ENCODE results near the gene PTPRN2. TPM values are rescaled to one million over a fixed set of nuclear protein-coding genes. Genes with fewer than 3 reads are reported as not detected.

The PTPRN2 gene
- total RNA-seq, 2 experiments from 2014 or later, result 0.70 TPM; not detected in 1

DNA sequence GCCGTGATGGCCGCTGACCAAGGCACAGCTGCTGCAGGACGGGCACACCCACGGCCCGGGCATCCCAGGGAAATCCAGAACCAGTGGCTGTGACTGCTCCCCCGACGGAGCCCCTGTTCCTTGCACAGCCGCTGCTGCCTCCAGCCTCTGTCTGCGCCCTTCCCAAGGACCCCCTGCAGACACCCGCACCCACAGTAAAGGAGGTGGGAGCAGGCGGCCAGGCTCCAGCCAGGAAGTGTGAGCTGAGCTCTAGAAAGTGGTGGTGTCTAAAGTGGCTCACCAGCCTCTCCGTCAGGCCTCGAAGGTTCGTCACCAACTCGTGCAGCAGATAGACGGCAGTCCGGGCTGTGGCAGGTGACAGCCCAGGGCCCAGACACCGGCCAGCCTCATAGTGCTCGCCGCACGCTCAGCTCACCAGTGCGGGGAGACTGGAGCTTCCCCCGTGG is 944.1 kb downstream of the PTPRN2 start:
- no peak for DNase-seq (ENCODE audit: low spot score)
- Histone ChIP-seq H3K4me1 (ENCODE audit: insufficient read depth, low read length, poor library complexity, severe bottlenecking) (no peaks in the 10 kb centered on the region), H3K27ac (ENCODE audit: low read depth, low read length, poor library complexity, severe bottlenecking) (no peak overlapping the region), H3K9me3 (ENCODE audit: low read length) (no peaks in the 10 kb centered on the region), H3K36me3 (ENCODE audit: insufficient read depth, low read length) (no peaks in the 10 kb centered on the region), H3K4me3 (ENCODE audit: low read depth, low read length, poor library complexity, severe bottlenecking) (no peak overlapping the region), H3K4me2 (ENCODE audit: low read length) (no peak overlapping the region), H3K9me2 (ENCODE audit: insufficient read depth, low read length) (no peaks in the 10 kb centered on the region), H4K20me1 (ENCODE audit: insufficient read depth, low read length) (no peaks in the 10 kb centered on the region), H3K79me2 (ENCODE audit: insufficient read depth, low read depth, low read length) (no peaks in the 10 kb centered on the region), H2AFZ (ENCODE audit: low read length) (no peak overlapping the region)
- ChIA-PET CTCF (ENCODE audit: unreplicated experiment) (interaction anchor here (0.6 kb wide), 1 partner anchor 58 kb away, joined by 3 read pairs; no protein-coding TSS in a partner anchor), POLR2A (no interaction called here)
- intact Hi-C loops (cut with micrococcal nuclease; ENCODE audit: unreplicated experiment), result no loop called here
- no peak for TF ChIP-seq EZH2phosphoT487 (IDR thresholded peaks at IDR 0.05; ENCODE audit: borderline replicate concordance, low read depth, low read length)
- TF ChIP-seq, protein P1, sequence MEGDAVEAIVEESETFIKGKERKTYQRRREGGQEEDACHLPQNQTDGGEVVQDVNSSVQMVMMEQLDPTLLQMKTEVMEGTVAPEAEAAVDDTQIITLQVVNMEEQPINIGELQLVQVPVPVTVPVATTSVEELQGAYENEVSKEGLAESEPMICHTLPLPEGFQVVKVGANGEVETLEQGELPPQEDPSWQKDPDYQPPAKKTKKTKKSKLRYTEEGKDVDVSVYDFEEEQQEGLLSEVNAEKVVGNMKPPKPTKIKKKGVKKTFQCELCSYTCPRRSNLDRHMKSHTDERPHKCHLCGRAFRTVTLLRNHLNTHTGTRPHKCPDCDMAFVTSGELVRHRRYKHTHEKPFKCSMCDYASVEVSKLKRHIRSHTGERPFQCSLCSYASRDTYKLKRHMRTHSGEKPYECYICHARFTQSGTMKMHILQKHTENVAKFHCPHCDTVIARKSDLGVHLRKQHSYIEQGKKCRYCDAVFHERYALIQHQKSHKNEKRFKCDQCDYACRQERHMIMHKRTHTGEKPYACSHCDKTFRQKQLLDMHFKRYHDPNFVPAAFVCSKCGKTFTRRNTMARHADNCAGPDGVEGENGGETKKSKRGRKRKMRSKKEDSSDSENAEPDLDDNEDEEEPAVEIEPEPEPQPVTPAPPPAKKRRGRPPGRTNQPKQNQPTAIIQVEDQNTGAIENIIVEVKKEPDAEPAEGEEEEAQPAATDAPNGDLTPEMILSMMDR (conservative IDR thresholded peaks at IDR 0.05; ENCODE audit: low read length), result no peak
- BruUV-seq (replicated peaks), result no TSS peak

DNA sequence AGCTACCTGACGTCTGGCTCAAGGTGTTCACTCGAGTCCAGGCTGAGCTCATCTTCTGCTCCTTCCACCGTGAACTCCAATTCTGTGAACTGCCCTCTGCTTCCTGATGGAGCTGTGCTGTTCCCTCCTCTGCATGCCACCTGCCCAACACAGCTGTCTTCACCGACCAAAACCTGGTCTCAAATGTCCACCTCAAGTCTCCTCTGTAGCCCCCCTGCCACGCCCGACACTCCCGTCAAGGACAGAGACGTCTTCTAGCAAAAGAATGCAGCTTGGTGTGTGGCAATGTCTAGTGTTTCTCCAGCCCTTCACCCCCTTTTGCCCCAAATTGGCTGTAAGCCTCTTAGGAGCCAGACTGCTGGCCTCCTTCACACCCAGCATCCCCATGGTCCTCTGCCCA is 945.8 kb downstream of the PTPRN2 start:
- Histone ChIP-seq H2AFZ (ENCODE audit: low read length) (no peak overlapping the region), H3K9me3 (ENCODE audit: low read length) (no peaks in the 10 kb centered on the region), H3K9me2 (ENCODE audit: insufficient read depth, low read length) (no peaks in the 10 kb centered on the region), H3K79me2 (ENCODE audit: insufficient read depth, low read depth, low read length) (no peaks in the 10 kb centered on the region), H4K20me1 (ENCODE audit: insufficient read depth, low read length) (no peaks in the 10 kb centered on the region), H3K36me3 (ENCODE audit: insufficient read depth, low read length) (no peaks in the 10 kb centered on the region), H3K27ac (ENCODE audit: low read depth, low read length, poor library complexity, severe bottlenecking) (no peak overlapping the region), H3K4me3 (ENCODE audit: low read depth, low read length, poor library complexity, severe bottlenecking) (no peak overlapping the region), H3K4me2 (ENCODE audit: low read length) (no peak overlapping the region), H3K4me1 (ENCODE audit: insufficient read depth, low read length, poor library complexity, severe bottlenecking) (no peaks in the 10 kb centered on the region)
- TF ChIP-seq EZH2phosphoT487 (IDR thresholded peaks at IDR 0.05; ENCODE audit: borderline replicate concordance, low read depth, low read length), result no peak
- TF ChIP-seq, protein P1 (conservative IDR thresholded peaks at IDR 0.05; ENCODE audit: low read length), result no peak
- CTCF ChIA-PET (ENCODE audit: unreplicated experiment), result no interaction called here
- intact Hi-C loops (cut with micrococcal nuclease; ENCODE audit: unreplicated experiment), result no loop called here
- no TSS peak for BruUV-seq (replicated peaks)
- POLR2A ChIA-PET, result interaction anchor here (0.6 kb wide), 1 partner anchor 65 kb away, joined by 3 read pairs; no protein-coding TSS in a partner anchor
- DNase-seq (ENCODE audit: low spot score), result no peak

DNA sequence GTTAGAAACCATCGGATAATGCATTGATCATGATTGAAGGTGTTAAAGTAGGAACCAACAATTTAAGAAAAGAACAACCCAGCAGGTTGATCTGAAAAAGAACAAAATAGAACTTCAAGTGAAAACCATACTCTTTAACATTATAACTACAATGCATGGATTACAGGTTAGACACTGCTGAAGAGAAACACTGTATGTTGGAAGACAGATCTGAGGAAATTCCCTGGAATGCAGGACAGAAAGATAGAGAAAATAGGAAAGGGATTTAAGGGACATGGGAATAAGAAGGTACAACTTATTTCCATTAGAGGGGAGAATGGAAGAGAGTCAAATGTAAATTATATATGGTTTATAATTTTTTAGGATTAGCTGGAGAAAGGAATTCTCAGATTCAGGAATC is 947.5 kb downstream of the PTPRN2 start:
- no peaks in the 10 kb centered on the region for H3K4me1 ChIP-seq (ENCODE audit: insufficient read depth, low read length, poor library complexity, severe bottlenecking)
- ChIA-PET CTCF (ENCODE audit: unreplicated experiment) (no interaction called here), POLR2A (no interaction called here)
- no peak for DNase-seq (ENCODE audit: low spot score)
- no peaks in the 10 kb centered on the region for H3K9me2 ChIP-seq (ENCODE audit: insufficient read depth, low read length)
- H2AFZ ChIP-seq (ENCODE audit: low read length), result no peak overlapping the region
- no TSS peak for BruUV-seq (replicated peaks)
- H4K20me1 ChIP-seq (ENCODE audit: insufficient read depth, low read length), result no peaks in the 10 kb centered on the region
- H3K27ac ChIP-seq (ENCODE audit: low read depth, low read length, poor library complexity, severe bottlenecking), result no peak overlapping the region
- no peaks in the 10 kb centered on the region for H3K36me3 ChIP-seq (ENCODE audit: insufficient read depth, low read length)
- intact Hi-C loops (cut with micrococcal nuclease; ENCODE audit: unreplicated experiment), result no loop called here
- no peaks in the 10 kb centered on the region for H3K79me2 ChIP-seq (ENCODE audit: insufficient read depth, low read depth, low read length)
- H3K4me2 ChIP-seq (ENCODE audit: low read length), result no peak overlapping the region
- H3K4me3 ChIP-seq (ENCODE audit: low read depth, low read length, poor library complexity, severe bottlenecking), result no peak overlapping the region
- no peak for TF ChIP-seq EZH2phosphoT487 (IDR thresholded peaks at IDR 0.05; ENCODE audit: borderline replicate concordance, low read depth, low read length)
- H3K9me3 ChIP-seq (ENCODE audit: low read length), result no peaks in the 10 kb centered on the region

All from OCI-LY7 (cell line).